K562 (cell line): ENCODE results near the gene CASP9. TPM values are rescaled to one million over a fixed set of nuclear protein-coding genes. Genes with fewer than 3 reads are reported as not detected.
A peak's percentile ranks its signal among the peaks of the same experiment; 100 is the strongest.

Experiments used
- HNRNPH1 ChIP-seq: fragments of 200-400 bp; formaldehyde crosslinking; optimal IDR thresholded peaks from 2 replicates; pipeline ENCODE3; 2017; ENCODE audit warnings: low read depth, mild to moderate bottlenecking, low read length, moderate library complexity
- REST ChIP-seq, 2 experiments: fragments of 450-650 bp; formaldehyde crosslinking in 1 of 2; IDR thresholded peaks; 2 replicates each; pipeline versions ENCODE4 v1.4.0 to v1.6.1; 2014 to 2020; ENCODE audit warnings: mild to moderate bottlenecking in 2 of 2, borderline replicate concordance in 1 of 2, low read depth in 1 of 2
- polyA plus RNA-seq, 8 experiments: library from polyadenylated mRNA; depleted of rRNA in 4 of 8; stranded (reverse) in 5 of 8; unstranded in 3 of 8; fragments of >200 nt; fragmentation: Nextera tagmentation in 2 of 8; fragmentation: Illumina TruSeq in 1 of 8; extraction: Ambion mirVana in 2 of 8; extraction: Trizol in 1 of 8; gene quantifications; 2 replicates each; pipeline versions ENCODE4 v1.2.1 to v1.2.3, GENCODE V29; 2011 to 2014; ENCODE audit warnings: inconsistent platforms in 1 of 8, missing spikeins in 1 of 8
- total RNA-seq, 7 experiments: library from RNA; depleted of rRNA in 6 of 7; stranded (reverse); fragments of >200 nt in 6 of 7; fragmentation: Illumina TruSeq in 2 of 7; extraction: Trizol in 2 of 7; gene quantifications; 2 replicates each; pipeline versions ENCODE4 v1.2.1 to v1.2.3, GENCODE V29; 2011 to 2021; ENCODE audit warnings: low replicate concordance in 1 of 7

CASP9 gene
- total and polyA plus RNA-seq, 9 of the 15 experiments (the other 6 are each of a cell fraction or from before 2014, with no cell fraction given), result 10.8 to 54.1 (median 30.7) TPM

DNA sequence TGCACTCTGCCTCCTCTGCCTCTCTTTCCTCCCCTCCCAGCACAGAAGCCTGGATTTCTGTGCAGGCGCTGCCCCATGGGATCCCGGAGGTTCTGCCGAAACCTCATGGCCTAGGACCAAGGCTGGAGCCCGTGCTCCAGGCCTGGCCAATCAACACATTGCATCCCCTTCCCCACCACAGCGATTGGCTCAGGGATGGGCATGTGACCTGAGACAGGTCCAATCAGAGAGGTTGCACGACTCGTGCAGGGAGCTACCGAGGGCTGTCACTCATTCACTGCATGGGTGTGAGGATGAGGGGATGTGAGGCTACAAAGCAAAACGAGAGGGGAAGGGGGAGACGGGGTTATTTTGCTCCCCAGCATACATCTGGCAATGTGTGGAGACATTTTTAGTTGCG lies 51.4 kb downstream of the CASP9 start (continued):
- TF ChIP-seq REST (IDR thresholded peaks at IDR 0.05; ENCODE audit: borderline replicate concordance) (0 out of 2 replicates have a peak, but pooled peaks have one; percentile 6), REST (CRISPR knock-in tag; IDR thresholded peaks at IDR 0.05; ENCODE audit: low read depth) (no peak), HNRNPH1 (no peak)
